Endothelial cell of umbilical vein (primary cell): Measurements from ENCODE around the gene FRMD5.

ENCODE experiments used
- CTCF ChIP-seq, 2 donors: IDR thresholded peaks; 1 replicate in 1 of 2; 2 replicates in 1 of 2; pipeline ENCODE4 v1.5.1; 2011; ENCODE audit warnings: low read length in 2 of 2, mild to moderate bottlenecking in 2 of 2, moderate library complexity in 2 of 2, control low read depth in 1 of 2, inconsistent platforms in 1 of 2, low read depth in 1 of 2; ENCODE audit not compliant: insufficient read depth in 1 of 2; ENCODE audit errors: extremely low read depth in 1 of 2
- EZH2 ChIP-seq: IDR thresholded peaks from 2 replicates; pipeline ENCODE4 v1.6.1; 2012; ENCODE audit warnings: borderline replicate concordance, low read depth, mild to moderate bottlenecking, moderate library complexity, low read length, inconsistent platforms; ENCODE audit not compliant: severe bottlenecking
- POLR2A ChIP-seq: IDR thresholded peaks from 2 replicates; pipeline ENCODE4 v1.6.1; 2012; ENCODE audit warnings: low read depth, mild to moderate bottlenecking, control low read depth, low read length

DNA sequence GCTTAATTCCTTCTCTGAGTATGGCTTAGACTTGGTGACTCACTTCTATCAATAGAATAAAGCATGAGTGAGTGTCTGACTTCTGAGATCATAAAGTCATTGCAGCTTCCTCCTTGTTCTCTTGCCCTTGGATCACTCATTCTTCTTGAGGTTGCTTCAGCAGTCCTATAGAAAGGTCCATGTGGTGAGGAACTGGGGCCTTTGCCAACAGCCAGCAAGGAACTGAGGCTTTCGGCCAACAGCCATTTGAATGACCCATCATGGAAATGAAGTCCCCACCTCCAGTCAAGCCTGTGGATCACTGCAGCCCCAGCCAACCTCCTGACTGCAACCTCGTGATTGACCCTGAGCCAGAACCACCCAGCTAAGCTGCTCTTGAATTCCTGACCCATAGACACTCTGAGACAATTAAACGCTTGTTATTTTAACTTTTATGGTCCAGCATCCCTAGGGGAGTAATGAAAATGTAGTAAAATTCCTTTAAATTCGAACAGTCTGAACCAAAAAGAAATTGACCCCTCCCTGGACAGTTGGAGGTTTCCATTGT, 283.8 kb downstream of the FRMD5 start:
- no peak for TF ChIP-seq CTCF (IDR thresholded peaks at IDR 0.05; ENCODE audit: extremely low read depth in 1 of 2, insufficient read depth in 1 of 2, low read depth in 1 of 2, low read length in 2 of 2)
- TF ChIP-seq POLR2A, result no peak
- no peak for TF ChIP-seq EZH2
